ENCODE measurements around the gene IRAK3. TPM values are rescaled to one million over a fixed set of nuclear protein-coding genes. Genes with fewer than 3 reads are reported as not detected.
A peak's percentile ranks its signal among the peaks of the same experiment; 100 is the strongest.

The IRAK3 gene
- total and polyA plus RNA-seq, 2 experiments from 2014 or later = 0.53 to 1.8 TPM

GRCh38 chr12:66169221-66170170 is 19.5 kb upstream of the IRAK3 start, which contains the start of gene TMBIM4:
Gene TMBIM4, minus strand, starts transcription at chr12:66169996. Its CDS starts 45 bp downstream, at chr12:66169951.
- Histone ChIP-seq H3K4me1 (ENCODE audit: insufficient read depth) (no peaks in the 10 kb centered on the region; the same call in 1 of the 2 replicates), H3K36me3 (ENCODE audit: insufficient read depth) (no peaks in the 10 kb centered on the region), H3K79me2 (replicated peaks; ENCODE audit: insufficient read depth) (peaks cover 42% of the 10 kb centered on the region), H3K4me2 (peak within 1 kb of the TSS; percentile 71), H3K9me2 (ENCODE audit: insufficient read depth) (0 out of 2 replicates have a peak, but pooled peaks cover 3% of the 10 kb centered on the region), H3K27me3 (ENCODE audit: insufficient read depth) (no peaks in the 10 kb centered on the region), H3F3A (replicated peaks; ENCODE audit: low read depth) (no peaks in the 10 kb centered on the region; the same call in 1 of the 2 replicates), H3K27ac (ENCODE audit: low read depth) (peak within 1 kb of the TSS; percentile 80), H4K20me1 (replicated peaks; ENCODE audit: insufficient read depth) (no peaks in the 10 kb centered on the region), H3K4me3 (peak within 1 kb of the TSS; percentile 70), H2AFZ (peak within 1 kb of the TSS; percentile 60)
- Mint-ChIP-seq H3K9me3 (peaks cover 22% of the 10 kb centered on the region; the same call in 2 of the 3 replicates), H3K4me1 (peaks cover 8% of the 10 kb centered on the region; the same call in 2 of the 3 replicates), H3K36me3 (ENCODE audit: low read depth) (peaks cover 15% of the 10 kb centered on the region), H3K4me3 (peak within 1 kb of the TSS; percentile 95), H3K27me3 (ENCODE audit: insufficient read depth, low read depth, poor library complexity) (peaks cover 1% of the 10 kb centered on the region), H3K27ac (peak within 1 kb of the TSS; percentile 97)
- DNase-seq (ENCODE audit: low spot score) (peak; percentile 93), ATAC-seq (peak; percentile 99)
- TF ChIP-seq REST (IDR thresholded peaks at IDR 0.05; ENCODE audit: unreplicated experiment) = peak; percentile 7
- TF ChIP-seq, protein P1, sequence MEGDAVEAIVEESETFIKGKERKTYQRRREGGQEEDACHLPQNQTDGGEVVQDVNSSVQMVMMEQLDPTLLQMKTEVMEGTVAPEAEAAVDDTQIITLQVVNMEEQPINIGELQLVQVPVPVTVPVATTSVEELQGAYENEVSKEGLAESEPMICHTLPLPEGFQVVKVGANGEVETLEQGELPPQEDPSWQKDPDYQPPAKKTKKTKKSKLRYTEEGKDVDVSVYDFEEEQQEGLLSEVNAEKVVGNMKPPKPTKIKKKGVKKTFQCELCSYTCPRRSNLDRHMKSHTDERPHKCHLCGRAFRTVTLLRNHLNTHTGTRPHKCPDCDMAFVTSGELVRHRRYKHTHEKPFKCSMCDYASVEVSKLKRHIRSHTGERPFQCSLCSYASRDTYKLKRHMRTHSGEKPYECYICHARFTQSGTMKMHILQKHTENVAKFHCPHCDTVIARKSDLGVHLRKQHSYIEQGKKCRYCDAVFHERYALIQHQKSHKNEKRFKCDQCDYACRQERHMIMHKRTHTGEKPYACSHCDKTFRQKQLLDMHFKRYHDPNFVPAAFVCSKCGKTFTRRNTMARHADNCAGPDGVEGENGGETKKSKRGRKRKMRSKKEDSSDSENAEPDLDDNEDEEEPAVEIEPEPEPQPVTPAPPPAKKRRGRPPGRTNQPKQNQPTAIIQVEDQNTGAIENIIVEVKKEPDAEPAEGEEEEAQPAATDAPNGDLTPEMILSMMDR (conservative IDR thresholded peaks at IDR 0.05; ENCODE audit: low read depth in 2 of 2) = peak; percentile 46 to 63
- no peak for TF ChIP-seq EZH2 (IDR thresholded peaks at IDR 0.05; ENCODE audit: low read depth, unreplicated experiment)
- TF ChIP-seq, protein P2, sequence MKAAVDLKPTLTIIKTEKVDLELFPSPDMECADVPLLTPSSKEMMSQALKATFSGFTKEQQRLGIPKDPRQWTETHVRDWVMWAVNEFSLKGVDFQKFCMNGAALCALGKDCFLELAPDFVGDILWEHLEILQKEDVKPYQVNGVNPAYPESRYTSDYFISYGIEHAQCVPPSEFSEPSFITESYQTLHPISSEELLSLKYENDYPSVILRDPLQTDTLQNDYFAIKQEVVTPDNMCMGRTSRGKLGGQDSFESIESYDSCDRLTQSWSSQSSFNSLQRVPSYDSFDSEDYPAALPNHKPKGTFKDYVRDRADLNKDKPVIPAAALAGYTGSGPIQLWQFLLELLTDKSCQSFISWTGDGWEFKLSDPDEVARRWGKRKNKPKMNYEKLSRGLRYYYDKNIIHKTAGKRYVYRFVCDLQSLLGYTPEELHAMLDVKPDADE (IDR thresholded peaks at IDR 0.05) = 0 out of 2 replicates have a peak, but pooled peaks have one; percentile 23
- no peak for TF ChIP-seq STAT1 (IDR thresholded peaks at IDR 0.05; ENCODE audit: unreplicated experiment)
- TF ChIP-seq ZNF114 (CRISPR knock-in tag; IDR thresholded peaks at IDR 0.05) = peak; percentile 59; the same call in 1 of the 2 replicates
- peak; percentile 65; the same call in 1 of the 2 replicates for TF ChIP-seq CREB1 (CRISPR knock-in tag; IDR thresholded peaks at IDR 0.05; ENCODE audit: low read depth)
- no peak for TF ChIP-seq ZNF331 (CRISPR knock-in tag; IDR thresholded peaks at IDR 0.05; ENCODE audit: low read depth)
- peak; percentile 75 for TF ChIP-seq POLR2AphosphoS5 (IDR thresholded peaks at IDR 0.05; ENCODE audit: low read depth)
- no peak for TF ChIP-seq NANOG (IDR thresholded peaks at IDR 0.05; ENCODE audit: borderline replicate concordance)
- no peak for TF ChIP-seq EZH2phosphoT487 (IDR thresholded peaks at IDR 0.05; ENCODE audit: unreplicated experiment)
- no peak for TF ChIP-seq JUNB (IDR thresholded peaks at IDR 0.05; ENCODE audit: unreplicated experiment)
